Measurements from ENCODE around the gene GPR87.

GPR87 gene

DNA sequence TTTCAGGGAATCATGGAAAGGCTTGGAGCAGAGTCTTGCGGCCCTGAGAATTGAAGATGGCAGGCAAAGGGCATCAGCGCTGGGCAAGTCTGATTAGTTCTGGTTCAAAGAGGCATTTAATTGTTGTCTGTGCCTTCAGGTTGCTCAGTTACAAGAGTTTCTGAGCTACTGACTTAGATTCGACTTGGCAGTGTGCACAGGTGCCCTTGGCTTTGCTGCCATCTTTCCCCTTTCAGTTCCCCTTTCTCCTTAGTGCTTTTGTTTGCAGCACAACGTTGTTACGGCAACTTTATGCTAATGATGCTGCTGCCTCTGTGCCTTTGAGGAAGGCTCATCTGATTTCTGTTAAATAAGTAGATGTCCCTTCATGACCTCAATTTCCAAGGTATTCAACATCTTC is 50.8 kb downstream of the GPR87 start:
- intact Hi-C loops (cut with DNase I; ENCODE audit: low total_unique reads), result no loop called here
- TF ChIP-seq, protein P1, sequence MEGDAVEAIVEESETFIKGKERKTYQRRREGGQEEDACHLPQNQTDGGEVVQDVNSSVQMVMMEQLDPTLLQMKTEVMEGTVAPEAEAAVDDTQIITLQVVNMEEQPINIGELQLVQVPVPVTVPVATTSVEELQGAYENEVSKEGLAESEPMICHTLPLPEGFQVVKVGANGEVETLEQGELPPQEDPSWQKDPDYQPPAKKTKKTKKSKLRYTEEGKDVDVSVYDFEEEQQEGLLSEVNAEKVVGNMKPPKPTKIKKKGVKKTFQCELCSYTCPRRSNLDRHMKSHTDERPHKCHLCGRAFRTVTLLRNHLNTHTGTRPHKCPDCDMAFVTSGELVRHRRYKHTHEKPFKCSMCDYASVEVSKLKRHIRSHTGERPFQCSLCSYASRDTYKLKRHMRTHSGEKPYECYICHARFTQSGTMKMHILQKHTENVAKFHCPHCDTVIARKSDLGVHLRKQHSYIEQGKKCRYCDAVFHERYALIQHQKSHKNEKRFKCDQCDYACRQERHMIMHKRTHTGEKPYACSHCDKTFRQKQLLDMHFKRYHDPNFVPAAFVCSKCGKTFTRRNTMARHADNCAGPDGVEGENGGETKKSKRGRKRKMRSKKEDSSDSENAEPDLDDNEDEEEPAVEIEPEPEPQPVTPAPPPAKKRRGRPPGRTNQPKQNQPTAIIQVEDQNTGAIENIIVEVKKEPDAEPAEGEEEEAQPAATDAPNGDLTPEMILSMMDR (IDR thresholded peaks at IDR 0.05), result no peak
- Histone ChIP-seq H3K4me1 (peaks cover 0 to 7% (median 1%) of the 10 kb centered on the region in 4 donors), H3K36me3 (no peaks in the 10 kb centered on the region), H3K27ac (no peak overlapping the region), H3K27me3 (no peaks in the 10 kb centered on the region), H3K4me3 (no peak overlapping the region), H3K9me3 (no peaks in the 10 kb centered on the region)
- no peak for DNase-seq

DNA sequence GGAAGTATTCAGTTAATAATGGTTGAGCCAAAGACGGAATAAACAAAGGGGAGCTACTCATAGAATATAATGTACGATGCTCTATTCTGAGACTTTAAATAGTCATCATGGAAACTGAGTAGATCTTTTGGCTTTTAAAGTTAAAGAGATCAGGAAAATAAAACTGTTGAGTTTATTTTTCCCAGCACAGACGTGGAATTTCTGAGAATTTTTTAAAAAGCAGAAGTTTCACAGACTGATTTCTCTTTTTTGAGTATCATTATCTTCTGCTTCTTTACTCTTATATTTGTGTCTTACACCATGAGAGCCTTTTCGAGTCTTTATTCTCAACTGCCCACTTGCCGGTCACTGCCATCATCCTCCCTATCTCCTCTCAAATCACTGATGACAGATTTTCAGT is 51.5 kb downstream of the GPR87 start:
- H3K4me3 ChIP-seq, result no peak overlapping the region
- intact Hi-C loops (cut with DNase I; ENCODE audit: low total_unique reads), result no loop called here

DNA sequence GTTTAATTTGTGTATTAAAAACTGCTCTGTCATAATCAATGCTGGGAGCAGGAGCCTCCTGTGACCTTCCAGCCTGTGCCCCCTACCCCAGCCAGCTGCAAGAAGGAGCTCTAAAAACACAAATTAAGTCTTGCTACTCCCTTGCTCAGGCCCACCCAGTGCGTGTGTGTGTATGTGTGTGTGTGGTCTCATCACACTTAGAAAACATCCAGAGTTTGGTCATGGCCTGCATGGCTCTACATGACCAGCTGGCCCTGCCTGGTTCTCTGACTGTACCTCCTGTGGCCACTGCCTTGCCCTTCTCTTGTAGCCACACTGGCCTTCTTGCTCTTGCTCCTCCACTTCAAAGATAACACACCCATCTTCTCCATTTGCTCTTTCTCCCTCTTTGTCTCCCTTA is 52.0 kb downstream of the GPR87 start:
- H3K4me1 ChIP-seq, result peaks cover 0 to 4% (median 0%) of the 10 kb centered on the region in 4 donors
- no peaks in the 10 kb centered on the region for H3K36me3 ChIP-seq
- H3K9me3 ChIP-seq, result no peaks in the 10 kb centered on the region
- H3K27me3 ChIP-seq, result no peaks in the 10 kb centered on the region
- intact Hi-C loops (cut with DNase I; ENCODE audit: low total_unique reads), result no loop called here
- TF ChIP-seq, protein P1 (IDR thresholded peaks at IDR 0.05), result no peak
- no peak overlapping the region for H3K4me3 ChIP-seq
- no peak for DNase-seq
- H3K27ac ChIP-seq, result no peak overlapping the region

More for the DNA sequence above, 51.5 kb downstream of the GPR87 start:
- Histone ChIP-seq H3K27ac (no peak overlapping the region), H3K36me3 (no peaks in the 10 kb centered on the region), H3K9me3 (no peaks in the 10 kb centered on the region), H3K27me3 (no peaks in the 10 kb centered on the region), H3K4me1 (peaks cover 0 to 7% (median 0%) of the 10 kb centered on the region in 4 donors)
- DNase-seq, result no peak
- TF ChIP-seq, protein P1 (IDR thresholded peaks at IDR 0.05), result no peak

DNA sequence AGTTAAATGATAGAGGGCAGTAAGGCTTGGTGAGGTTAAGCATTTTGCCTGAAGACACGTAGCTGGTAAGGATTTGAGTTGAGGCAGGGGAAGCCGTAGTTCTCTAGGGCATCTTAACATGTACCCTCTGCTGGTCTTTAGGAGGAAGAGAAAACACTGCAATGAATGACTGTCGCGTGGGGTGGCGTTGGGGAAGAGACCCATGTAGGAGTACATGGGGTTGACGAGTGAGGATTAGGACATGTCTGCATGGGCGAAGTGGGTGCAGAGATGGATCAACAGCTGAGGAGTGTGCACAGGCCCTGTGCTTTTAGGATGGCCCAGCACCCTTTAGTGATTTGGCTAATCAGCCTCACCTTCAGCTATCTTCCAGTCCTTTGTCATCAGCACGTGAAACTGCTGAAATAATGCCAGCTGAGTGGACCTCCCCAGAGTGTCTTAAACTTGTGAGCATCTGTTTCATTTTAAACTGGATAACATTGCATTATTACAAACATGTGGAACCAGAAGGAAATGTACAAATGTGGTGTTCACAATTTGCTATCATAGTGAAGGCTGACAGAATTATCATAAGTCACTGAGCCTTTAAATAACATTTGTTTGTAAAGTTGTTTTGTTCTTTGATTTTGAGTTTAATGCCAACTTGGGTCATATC is 53.6 kb downstream of the GPR87 start:
- Histone ChIP-seq H3K9me3 (no peaks in the 10 kb centered on the region), H3K27me3 (no peaks in the 10 kb centered on the region), H3K4me1 (no peaks in the 10 kb centered on the region), H3K27ac (no peak overlapping the region), H3K4me3 (no peak overlapping the region), H3K36me3 (no peaks in the 10 kb centered on the region)
- TF ChIP-seq, protein P1 (IDR thresholded peaks at IDR 0.05), result no peak
- DNase-seq, result no peak
- intact Hi-C loops (cut with DNase I; ENCODE audit: low total_unique reads), result no loop called here

DNA sequence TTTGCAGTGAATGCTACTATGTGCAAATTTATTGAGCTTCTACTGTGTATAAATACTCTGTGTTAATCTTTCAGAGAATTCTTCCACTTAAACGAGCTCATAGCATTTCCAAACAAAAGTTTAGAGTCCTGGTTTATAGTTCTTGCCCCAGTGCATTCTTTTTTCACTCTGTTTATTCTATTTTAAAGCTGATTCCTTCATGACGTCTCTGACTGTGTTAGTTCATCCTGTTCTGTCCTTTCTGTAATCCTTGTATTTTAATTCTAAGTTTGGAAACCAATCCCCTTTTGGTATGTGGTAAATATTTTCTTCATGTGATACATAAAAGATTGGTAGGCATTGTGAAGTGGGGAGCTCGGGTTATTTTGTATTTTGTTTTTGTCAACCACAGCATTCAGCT is 57.0 kb downstream of the GPR87 start:
- Histone ChIP-seq H3K4me3 (no peak overlapping the region), H3K27me3 (no peaks in the 10 kb centered on the region), H3K4me1 (no peaks in the 10 kb centered on the region), H3K9me3 (no peaks in the 10 kb centered on the region), H3K27ac (no peak overlapping the region), H3K36me3 (no peaks in the 10 kb centered on the region)
- TF ChIP-seq, protein P1 (IDR thresholded peaks at IDR 0.05), result no peak
- intact Hi-C loops (cut with DNase I; ENCODE audit: low total_unique reads), result no loop called here
- DNase-seq, result no peak

DNA sequence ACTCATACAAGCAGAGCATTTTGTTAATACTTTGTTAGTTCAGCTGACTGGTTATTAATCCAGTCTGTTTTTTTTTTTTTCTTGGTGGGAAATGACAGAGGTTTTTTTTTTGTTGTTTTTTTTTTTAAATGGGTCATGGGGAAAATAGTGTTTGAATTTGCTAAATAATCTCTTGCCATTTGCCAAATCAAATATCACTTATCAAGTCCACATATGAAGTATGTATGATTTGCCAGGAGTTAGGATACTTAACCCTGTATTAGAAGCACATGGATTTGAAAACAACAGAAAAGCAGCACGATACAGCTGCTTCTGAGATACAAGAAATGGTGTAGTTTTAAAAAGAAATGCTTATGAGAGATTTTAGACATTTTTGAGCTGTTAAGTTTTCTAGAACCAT is 59.9 kb downstream of the GPR87 start:
- no peak overlapping the region for H3K27ac ChIP-seq
- H3K27me3 ChIP-seq, result no peaks in the 10 kb centered on the region
- H3K36me3 ChIP-seq, result no peaks in the 10 kb centered on the region
- no peaks in the 10 kb centered on the region for H3K4me1 ChIP-seq
- TF ChIP-seq, protein P1 (IDR thresholded peaks at IDR 0.05), result no peak
- H3K9me3 ChIP-seq, result no peaks in the 10 kb centered on the region
- no peak for DNase-seq
- intact Hi-C loops (cut with DNase I; ENCODE audit: low total_unique reads), result no loop called here
- no peak overlapping the region for H3K4me3 ChIP-seq
